GM21737 (cell line): Measurements from ENCODE around the gene IGFBP3.

Experiments used
- ATAC-seq: cut with Tn5 transposase; IDR thresholded peaks from one replicate; pipeline ENCODE4 v1.9.1; 2021; ENCODE audit warnings: mild to moderate bottlenecking, moderate library complexity; ENCODE audit not compliant: unreplicated experiment

IGFBP3 gene

DNA sequence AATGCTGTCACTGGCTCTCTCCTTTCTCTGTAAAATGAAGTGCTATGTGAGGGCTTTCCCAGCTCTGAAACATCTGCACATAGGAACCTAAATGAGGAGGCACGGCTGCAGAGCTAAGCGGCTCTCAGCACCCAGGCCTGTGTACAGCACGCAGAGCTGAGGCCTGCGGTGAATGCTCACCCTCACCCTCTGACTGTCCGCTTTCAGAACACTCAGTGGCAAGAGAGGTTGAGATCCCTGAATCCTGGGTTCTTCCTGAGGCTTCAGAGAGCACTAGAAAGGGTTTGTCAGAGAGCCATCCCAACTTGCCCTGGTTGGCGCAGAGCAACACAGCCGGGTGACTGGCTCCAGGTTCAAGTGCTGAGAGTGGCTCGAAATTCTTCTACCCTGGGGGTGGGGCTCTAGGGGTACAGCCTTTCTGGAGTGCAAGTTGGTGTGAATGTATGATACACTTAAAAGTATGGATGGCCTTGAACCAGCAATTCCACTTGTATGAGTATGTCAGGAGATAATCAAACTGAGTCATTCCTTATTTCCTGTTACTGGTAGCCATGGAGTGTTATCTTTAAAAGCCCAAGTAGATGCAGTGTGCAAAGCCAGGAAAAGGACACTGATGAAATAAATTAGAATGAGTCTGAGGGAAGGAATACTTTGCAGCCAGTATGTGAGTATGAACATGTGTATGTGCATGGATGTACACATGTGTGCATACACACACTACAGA is 46.5 kb downstream of the IGFBP3 start:
- ATAC-seq: no peak

DNA sequence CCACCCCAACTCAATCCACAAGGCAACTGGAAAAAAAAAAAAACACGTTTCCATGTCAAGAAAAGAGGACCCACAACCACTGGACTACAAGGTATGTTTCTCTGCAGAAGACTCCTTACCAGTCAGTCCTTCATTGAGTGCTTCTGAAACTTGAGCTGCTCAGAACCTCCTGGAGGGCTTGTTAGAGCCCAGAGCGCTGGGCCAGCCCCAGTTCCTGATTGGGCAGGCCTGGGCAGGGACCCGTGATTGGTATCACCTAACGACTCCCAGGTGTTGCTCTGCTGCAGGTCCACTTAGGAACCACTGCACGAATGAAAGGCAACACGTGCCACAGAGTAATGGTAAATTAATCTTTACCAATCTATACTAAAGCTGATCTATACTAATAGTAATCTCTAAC is 47.7 kb downstream of the IGFBP3 start:
- ATAC-seq: no peak

DNA sequence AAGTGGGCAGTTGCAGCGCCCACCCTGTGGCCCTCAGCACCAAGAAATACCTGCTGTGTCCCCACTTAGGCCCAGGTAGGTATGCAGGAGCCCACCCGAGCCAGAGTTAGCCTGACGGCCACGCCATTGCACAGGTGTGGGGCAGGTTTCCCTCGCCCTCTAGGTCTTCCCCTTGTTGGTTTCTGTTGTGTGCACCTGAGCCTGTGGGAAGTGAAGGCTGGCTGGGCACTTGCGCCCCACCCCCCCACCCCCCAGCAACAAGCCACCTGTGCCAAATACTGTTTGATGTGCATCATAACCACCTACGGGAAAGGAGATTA is 48.1 kb downstream of the IGFBP3 start, which contains the start of gene CCDC201:
Gene CCDC201 (minus strand): TSS at position 48 of the 320 bp plus-strand sequence. CDS start 75 bp downstream, outside the sequence.
- ATAC-seq: no peak

DNA sequence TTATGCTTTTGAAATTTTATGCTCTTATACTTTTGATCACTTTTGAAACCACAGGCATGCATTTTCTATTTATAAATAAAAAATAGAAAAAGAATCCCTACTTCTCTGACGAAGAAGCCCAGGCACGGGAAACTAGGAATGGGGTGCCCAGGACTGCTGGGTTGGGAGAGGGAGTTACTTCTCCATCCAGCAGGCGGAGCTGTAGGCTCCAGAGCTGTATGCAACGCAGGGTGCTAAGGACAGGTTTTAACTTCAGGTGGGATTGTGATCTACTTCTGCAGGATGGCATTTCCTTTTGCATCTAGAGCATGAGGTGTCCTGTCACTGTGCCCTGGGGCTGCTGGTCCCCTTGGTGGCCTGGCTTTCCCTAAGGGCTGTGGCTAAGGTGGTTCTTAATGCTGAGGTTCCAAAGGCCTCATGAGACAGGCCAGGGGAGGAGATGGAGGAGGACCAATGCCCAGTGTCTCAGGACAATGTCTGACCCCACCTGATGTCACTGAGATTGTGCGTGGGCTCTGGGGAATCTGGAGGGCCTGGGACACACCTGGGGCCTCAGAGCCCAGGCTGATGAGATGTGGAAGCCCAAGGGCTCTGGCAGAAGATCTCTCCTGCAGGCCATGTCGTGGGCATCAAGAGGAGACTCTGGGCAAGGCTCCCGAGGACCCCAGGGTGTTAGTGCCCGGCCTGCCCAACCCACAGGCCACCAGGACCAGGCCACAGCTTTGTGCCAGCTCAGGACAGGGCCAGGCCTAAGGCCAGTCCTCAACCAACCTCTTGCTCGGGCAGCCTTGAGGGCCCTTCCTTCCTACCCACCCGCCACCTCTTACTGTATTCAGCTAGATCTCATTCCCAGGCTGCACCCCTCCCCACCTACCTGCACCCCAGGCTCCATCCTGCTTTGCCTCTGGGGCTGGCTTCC is 48.7 kb downstream of the IGFBP3 start:
- ATAC-seq: no peak

DNA sequence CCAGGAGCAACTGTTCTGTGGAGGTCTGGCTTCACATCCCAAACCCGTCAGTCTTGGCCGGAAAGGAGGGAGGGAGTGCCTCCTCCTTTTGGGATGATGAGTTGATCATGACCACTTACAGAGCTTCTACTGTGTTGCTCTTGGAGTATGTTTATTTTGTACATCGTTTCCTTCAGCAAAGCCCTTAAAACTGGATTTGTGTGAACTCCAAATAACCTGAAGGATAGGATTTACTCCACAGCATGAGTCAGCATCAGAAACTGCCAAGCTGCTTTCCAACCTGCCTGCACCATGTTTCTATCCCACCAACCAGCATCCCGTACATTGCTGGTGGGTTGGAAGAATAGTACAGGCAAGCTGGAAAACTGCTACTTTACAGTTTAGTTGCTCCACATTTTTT is 51.6 kb downstream of the IGFBP3 start:
- ATAC-seq: no peak

DNA sequence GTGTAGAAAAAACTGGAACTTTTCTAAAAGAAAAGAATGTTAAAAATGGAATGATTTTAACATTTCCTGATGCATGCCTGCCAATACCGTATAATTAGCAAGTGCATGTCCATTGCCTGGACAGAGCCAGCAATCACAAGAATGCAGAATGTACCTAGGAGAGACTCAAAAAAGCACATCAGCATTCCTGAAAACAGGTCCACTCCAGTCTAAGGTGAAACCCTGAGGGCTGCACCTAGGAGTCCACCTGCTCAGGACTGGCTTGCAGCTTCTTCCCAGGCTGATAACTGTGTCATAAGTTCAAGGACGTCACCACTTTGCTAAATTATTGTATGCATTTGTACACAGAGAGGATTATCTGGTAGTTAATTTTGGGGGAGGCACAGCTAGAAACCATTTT is 53.6 kb downstream of the IGFBP3 start:
- ATAC-seq: no peak

DNA sequence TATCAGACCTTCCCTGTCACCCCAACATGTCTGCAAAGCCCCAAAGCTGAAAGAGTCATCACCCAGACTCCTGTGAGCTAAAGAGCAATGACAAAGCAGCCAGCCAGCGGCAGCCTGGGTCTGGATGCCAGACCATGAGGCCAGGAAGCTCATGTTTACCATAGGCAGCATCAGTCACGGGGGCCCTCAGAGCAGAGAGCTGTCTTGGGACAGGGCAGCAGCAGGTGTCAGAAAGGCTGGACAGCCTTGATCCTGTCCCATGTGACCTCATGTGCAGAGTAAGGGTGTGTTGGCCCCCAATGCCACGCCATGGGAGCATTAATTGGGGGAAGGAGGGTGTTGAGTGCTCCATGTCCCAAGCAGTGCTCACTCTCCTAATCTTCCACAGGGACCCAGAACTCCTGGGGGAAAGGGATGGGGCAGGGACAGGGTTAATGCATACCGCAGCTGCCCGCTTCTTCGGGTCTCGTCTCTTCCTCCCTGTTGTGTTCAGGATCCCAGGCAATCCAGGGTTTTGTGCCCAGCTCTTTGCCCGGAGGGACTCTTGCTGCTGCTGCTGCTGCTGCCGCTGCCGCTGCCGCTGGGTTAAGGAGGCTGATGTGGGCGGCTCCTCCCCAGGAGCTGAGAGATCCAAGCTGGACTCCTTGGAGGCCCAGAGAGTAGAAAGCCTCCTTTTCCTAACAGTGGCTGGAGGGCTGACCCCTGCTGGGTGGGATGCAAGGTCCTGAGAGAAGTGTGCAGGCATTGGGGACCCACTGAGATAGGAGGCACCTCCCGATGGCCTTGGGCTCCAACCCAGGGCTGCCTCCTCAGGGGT is 55.3 kb downstream of the IGFBP3 start:
- ATAC-seq: no peak

DNA sequence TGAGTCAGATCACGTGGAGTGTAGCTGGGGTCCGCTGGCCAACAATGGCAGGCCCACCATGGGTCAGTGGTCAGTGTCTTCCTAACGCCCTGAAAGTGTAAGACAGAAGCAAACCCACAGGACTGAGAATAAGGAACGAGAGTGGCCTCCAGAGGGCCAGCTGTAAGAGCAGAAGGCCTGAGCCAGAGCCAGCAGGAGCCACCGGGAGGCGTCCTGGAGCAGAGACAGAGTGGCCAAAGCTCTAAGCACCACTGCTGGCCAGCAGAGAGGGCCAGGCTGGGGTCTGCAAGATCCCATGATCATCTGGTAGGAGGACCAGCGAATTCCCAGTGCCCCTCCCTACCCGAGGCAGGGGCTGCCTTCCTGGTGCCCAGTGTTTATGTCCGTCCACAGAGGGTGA is 57.4 kb downstream of the IGFBP3 start:
- ATAC-seq: no peak
